K562 (cell line): Measurements from ENCODE around the gene KANK2. TPM values are rescaled to one million over a fixed set of nuclear protein-coding genes. Genes with fewer than 3 reads are reported as not detected.

Experiments used
- ATAC-seq: fragments of 200-7000 bp; cut with Tn5 transposase; 3 replicates; pipeline ENCODE4 v1.9.1; 2020; ENCODE audit warnings: moderate library complexity
- BruUV-seq: library from RNA; stranded (reverse); fragments of 400-500 nt; replicated peaks from 2 replicates; lab custom pipeline; 2021; lab: Mats Ljungman, UMichigan
- CTCF ChIA-PET: fragments of 300-600 bp; formaldehyde crosslinking; extraction: SDS; loops from one replicate; lab custom pipeline; 2021; ENCODE audit warnings: low intra/inter-chr PET ratio; lab: Yijun Ruan, JAX
- POLR2A ChIA-PET: fragments of 300-600, 350-650 bp; sonication (Branson Sonifier 250); formaldehyde crosslinking; extraction: SDS; loops from one replicate; lab custom pipeline; 2021; ENCODE audit warnings: antibody characterized with exemption, inconsistent platforms; lab: Yijun Ruan, JAX
- DNase-seq, 4 experiments: peaks; one replicate each; pipeline versions ENCODE4 v3.0.0 to v3.0.0-alpha.2; 2011 to 2018; ENCODE audit warnings: low spot score in 3 of 4, mixed read lengths in 3 of 4; ENCODE audit errors: extremely low read depth in 1 of 4
- FAIRE-seq: peaks from 2 replicates; lab custom pipeline; 2011; peaks lifted over from hg19 to GRCh38; lab: Jason Lieb, UNC
- H2AFZ ChIP-seq: 2 replicates; pipeline ENCODE4 v1.6.0; 2011; ENCODE audit warnings: low read depth, low read length, control low read depth, inconsistent platforms
- H3K27ac ChIP-seq: fragments of 200-600 bp; 3 replicates; pipeline ENCODE4 v1.8.0; 2011; ENCODE audit warnings: low read depth, mild to moderate bottlenecking, control low read depth, inconsistent platforms, low read length, moderate library complexity, mixed read lengths; ENCODE audit errors: extremely low read depth
- H3K27me3 ChIP-seq, 2 experiments: fragments of 300-600 bp in 1 of 2; 2 replicates in 1 of 2; 3 replicates in 1 of 2; pipeline versions ENCODE4 v1.6.0 to v1.8.0; 2011; ENCODE audit warnings: inconsistent platforms in 2 of 2, low read length in 2 of 2, mild to moderate bottlenecking in 1 of 2, mixed read lengths in 1 of 2, moderate library complexity in 1 of 2; ENCODE audit not compliant: control insufficient read depth in 2 of 2, insufficient read depth in 2 of 2
- H3K36me3 ChIP-seq: fragments of 300-600 bp; 3 replicates; pipeline ENCODE4 v1.8.0; 2011; ENCODE audit warnings: mild to moderate bottlenecking, low read length, inconsistent platforms; ENCODE audit not compliant: control insufficient read depth, insufficient read depth
- H3K4me1 ChIP-seq, 2 experiments: fragments of 200-600 bp in 1 of 2; replicated peaks in 1 of 2; 2 replicates in 1 of 2; 3 replicates in 1 of 2; pipeline versions ENCODE4 v1.5.1 to v1.8.0; 2011; ENCODE audit warnings: inconsistent platforms in 2 of 2, low read length in 2 of 2, mild to moderate bottlenecking in 1 of 2, mixed read lengths in 1 of 2, moderate library complexity in 1 of 2; ENCODE audit not compliant: control insufficient read depth in 2 of 2, insufficient read depth in 2 of 2
- H3K4me2 ChIP-seq: 2 replicates; pipeline ENCODE4 v1.6.1; 2011; ENCODE audit warnings: low read length, control low read depth, inconsistent platforms, mixed read lengths; ENCODE audit not compliant: insufficient read depth
- H3K4me3 ChIP-seq: fragments of 200-600 bp; sonication (generic), shearing (Covaris generic); 2 replicates; pipeline ENCODE4 v1.5.1; 2016; ENCODE audit warnings: control low read depth, inconsistent platforms
- H3K79me2 ChIP-seq: fragments of 200-600 bp; 3 replicates; pipeline ENCODE4 v1.8.0; 2011; ENCODE audit warnings: low read length, inconsistent platforms; ENCODE audit not compliant: control insufficient read depth, insufficient read depth
- H3K9ac ChIP-seq, 2 experiments: 2 replicates each; pipeline versions ENCODE4 v1.6.0 to v1.6.1; 2011; ENCODE audit warnings: low read depth in 2 of 2, low read length in 2 of 2, control low read depth in 1 of 2, inconsistent platforms in 1 of 2, mild to moderate bottlenecking in 1 of 2, mixed read lengths in 1 of 2; ENCODE audit not compliant: insufficient read depth in 1 of 2
- H3K9me1 ChIP-seq: one replicate; pipeline ENCODE4 v1.6.0; 2011; ENCODE audit warnings: inconsistent platforms, mild to moderate bottlenecking, low read length, moderate library complexity; ENCODE audit not compliant: control insufficient read depth, insufficient read depth
- H3K9me3 ChIP-seq: replicated peaks from 2 replicates; pipeline ENCODE4 v1.5.1; 2011; ENCODE audit warnings: low read depth, low read length, inconsistent platforms; ENCODE audit not compliant: control insufficient read depth, insufficient read depth
- H4K20me1 ChIP-seq: replicated peaks from 2 replicates; pipeline ENCODE4 v1.6.1; 2011; ENCODE audit warnings: low read length, inconsistent platforms, mixed read lengths; ENCODE audit not compliant: control insufficient read depth, insufficient read depth
- BMI1 ChIP-seq: fragments of 150-350 bp; IDR thresholded peaks from 2 replicates; pipeline ENCODE4 v1.6.1; 2014; ENCODE audit warnings: low read length
- CTBP1 ChIP-seq: fragments of 450-650 bp; IDR thresholded peaks from 2 replicates; pipeline ENCODE4 v1.6.1; 2016; ENCODE audit warnings: borderline replicate concordance
- DDX20 ChIP-seq: fragments of 450-650 bp; IDR thresholded peaks from 2 replicates; pipeline ENCODE4 v1.6.1; 2016; ENCODE audit warnings: missing genetic modification characterization, low read depth, mild to moderate bottlenecking, missing compliant biosample characterization, moderate library complexity
- GTF2E2 ChIP-seq: fragments of 200-800 bp; sonication (Bioruptor generic); IDR thresholded peaks from 2 replicates; pipeline ENCODE4 v1.6.1; 2016; ENCODE audit warnings: missing genetic modification characterization, missing compliant biosample characterization
- HOMEZ ChIP-seq: fragments of 250-450 bp; sonication (Bioruptor Pico); IDR thresholded peaks from 2 replicates; pipeline ENCODE4 v1.4.0; 2020; ENCODE audit warnings: mild to moderate bottlenecking, moderate library complexity
- NCOR1 ChIP-seq: fragments of 450-650 bp; IDR thresholded peaks from 2 replicates; pipeline ENCODE4 v1.6.1; 2016; ENCODE audit warnings: mild to moderate bottlenecking, moderate library complexity
- NFXL1 ChIP-seq: fragments of 450-650 bp; formaldehyde crosslinking; IDR thresholded peaks from 2 replicates; pipeline ENCODE4 v1.4.0; 2021; ENCODE audit warnings: mild to moderate bottlenecking
- NFYB ChIP-seq: IDR thresholded peaks from 2 replicates; pipeline ENCODE4 v1.6.1; 2011; ENCODE audit warnings: mild to moderate bottlenecking, moderate library complexity; ENCODE audit not compliant: insufficient read length; ENCODE audit errors: extremely low read depth
- RAD51 ChIP-seq: fragments of 450-650 bp; IDR thresholded peaks from 2 replicates; pipeline ENCODE4 v1.7.1; 2016; ENCODE audit warnings: low read depth, mild to moderate bottlenecking, borderline replicate concordance
- SMAD2 ChIP-seq: fragments of 150-350 bp; IDR thresholded peaks from 2 replicates; pipeline ENCODE4 v1.6.1; 2014; ENCODE audit warnings: low read depth, mild to moderate bottlenecking, low read length
- SP2 ChIP-seq: IDR thresholded peaks from 2 replicates; pipeline ENCODE4 v1.6.1; 2011; ENCODE audit warnings: mild to moderate bottlenecking, low read depth, low read length, moderate library complexity; ENCODE audit not compliant: poor library complexity, severe bottlenecking; ENCODE audit errors: extremely low read depth
- TRIM28 ChIP-seq: fragments of 450-650 bp; IDR thresholded peaks from 2 replicates; pipeline ENCODE4 v1.6.1; 2017
- USF1 ChIP-seq: sonication (generic); formaldehyde crosslinking; IDR thresholded peaks from 2 replicates; pipeline ENCODE4 v1.9.0; 2022; ENCODE audit warnings: mild to moderate bottlenecking, missing genetic modification reagents
- ZNF324 ChIP-seq: fragments of 250-450 bp; sonication (Bioruptor Pico); IDR thresholded peaks from 2 replicates; pipeline ENCODE4 v1.4.0; 2020; ENCODE audit warnings: mild to moderate bottlenecking
- WGBS: fragments of 100-300 bp; shearing (Covaris generic); methylation state at CpG from one replicate; pipeline ENCODE4 v1.1.6; 2016; ENCODE audit warnings: low coverage, mixed read lengths; ENCODE audit not compliant: insufficient coverage; ENCODE audit errors: missing lambda C conversion rate; 5-methylcytosine and 5-hydroxymethylcytosine counted together
- in situ Hi-C: fragments of 300-500 bp; cut with MboI; formaldehyde crosslinking; loops from 4 replicates; pipeline ENCODE4 v1.15.0; 2018; ENCODE audit warnings: inconsistent platforms, mixed read lengths
- intact Hi-C: fragments of 100-400 bp; cut with micrococcal nuclease; formaldehyde crosslinking; loops from 2 replicates; pipeline ENCODE4 v1.14.2; 2022
- polyA plus RNA-seq, 8 experiments: library from polyadenylated mRNA; depleted of rRNA in 4 of 8; stranded (reverse) in 5 of 8; unstranded in 3 of 8; fragments of >200 nt; fragmentation: Nextera tagmentation in 2 of 8; fragmentation: Illumina TruSeq in 1 of 8; extraction: Ambion mirVana in 2 of 8; extraction: Trizol in 1 of 8; gene quantifications; 2 replicates each; pipeline versions ENCODE4 v1.2.1 to v1.2.3, GENCODE V29; 2011 to 2014; ENCODE audit warnings: inconsistent platforms in 1 of 8, missing spikeins in 1 of 8
- total RNA-seq, 7 experiments: library from RNA; depleted of rRNA in 6 of 7; stranded (reverse); fragments of >200 nt in 6 of 7; fragmentation: Illumina TruSeq in 2 of 7; extraction: Trizol in 2 of 7; gene quantifications; 2 replicates each; pipeline versions ENCODE4 v1.2.1 to v1.2.3, GENCODE V29; 2011 to 2021; ENCODE audit warnings: low replicate concordance in 1 of 7
- TF ChIP-seq, protein P1 (sequence below): fragments of 450-650 bp; IDR thresholded peaks from 2 replicates; pipeline ENCODE4 v1.6.1; 2014; ENCODE audit warnings: low read depth, mild to moderate bottlenecking, moderate library complexity, borderline replicate concordance
- TF ChIP-seq, protein P2 (sequence below): sonication (generic); formaldehyde crosslinking; IDR thresholded peaks from 2 replicates; pipeline ENCODE4 v1.5.0; 2020; ENCODE audit warnings: missing genetic modification reagents

Gene KANK2
- total and polyA plus RNA-seq, 9 of the 15 experiments (the other 6 are each of a cell fraction or from before 2014, with no cell fraction given) = 4.4 to 47.8 (median 21.3) TPM

GRCh38 chr19:11223200-11223599 lies 25.9 kb upstream of the KANK2 start:
- no peak for TF ChIP-seq TRIM28
- TF ChIP-seq, protein P1, sequence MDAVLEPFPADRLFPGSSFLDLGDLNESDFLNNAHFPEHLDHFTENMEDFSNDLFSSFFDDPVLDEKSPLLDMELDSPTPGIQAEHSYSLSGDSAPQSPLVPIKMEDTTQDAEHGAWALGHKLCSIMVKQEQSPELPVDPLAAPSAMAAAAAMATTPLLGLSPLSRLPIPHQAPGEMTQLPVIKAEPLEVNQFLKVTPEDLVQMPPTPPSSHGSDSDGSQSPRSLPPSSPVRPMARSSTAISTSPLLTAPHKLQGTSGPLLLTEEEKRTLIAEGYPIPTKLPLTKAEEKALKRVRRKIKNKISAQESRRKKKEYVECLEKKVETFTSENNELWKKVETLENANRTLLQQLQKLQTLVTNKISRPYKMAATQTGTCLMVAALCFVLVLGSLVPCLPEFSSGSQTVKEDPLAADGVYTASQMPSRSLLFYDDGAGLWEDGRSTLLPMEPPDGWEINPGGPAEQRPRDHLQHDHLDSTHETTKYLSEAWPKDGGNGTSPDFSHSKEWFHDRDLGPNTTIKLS = no peak
- TF ChIP-seq SMAD2 = no peak
- TF ChIP-seq BMI1 = no peak
- TF ChIP-seq USF1 (CRISPR knock-in tag) = peak; percentile 64
- TF ChIP-seq CTBP1 = no peak
- TF ChIP-seq RAD51 = peak; percentile 28; the same call in 1 of the 2 replicates
- no peak for TF ChIP-seq DDX20 (tag)
- TF ChIP-seq HOMEZ (CRISPR knock-in tag) = no peak
- no peak for TF ChIP-seq NFXL1 (CRISPR knock-in tag)
- TF ChIP-seq GTF2E2 = no peak
- TF ChIP-seq, protein P2, sequence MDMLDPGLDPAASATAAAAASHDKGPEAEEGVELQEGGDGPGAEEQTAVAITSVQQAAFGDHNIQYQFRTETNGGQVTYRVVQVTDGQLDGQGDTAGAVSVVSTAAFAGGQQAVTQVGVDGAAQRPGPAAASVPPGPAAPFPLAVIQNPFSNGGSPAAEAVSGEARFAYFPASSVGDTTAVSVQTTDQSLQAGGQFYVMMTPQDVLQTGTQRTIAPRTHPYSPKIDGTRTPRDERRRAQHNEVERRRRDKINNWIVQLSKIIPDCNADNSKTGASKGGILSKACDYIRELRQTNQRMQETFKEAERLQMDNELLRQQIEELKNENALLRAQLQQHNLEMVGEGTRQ = peak; percentile 67
- TF ChIP-seq ZNF324 = no peak
- no peak for TF ChIP-seq NCOR1
- no peak for TF ChIP-seq SP2
- TF ChIP-seq NFYB = peak; percentile 90
- H3K9me3 ChIP-seq = peaks cover 4% of the 10 kb centered on the region; the same call in 1 of the 2 replicates
- H3K27me3 ChIP-seq = no peaks in the 10 kb centered on the region
- ChIA-PET POLR2A (interaction anchor here (0.6 kb wide), 1 partner anchor 29 kb away, joined by 3 read pairs; no protein-coding TSS in a partner anchor), CTCF (no interaction called here)
- no peak overlapping the region for H3K27ac ChIP-seq
- 0 out of 4 replicates have a peak overlapping the region, but pooled peaks of 1 of the 2 experiments have one; percentile 55 for H3K9ac ChIP-seq
- FAIRE-seq (no peak), DNase-seq (peak; percentile 19 to 75 (median 52)), ATAC-seq (peak; percentile 8; the same call in 1 of the 3 replicates)
- H3K4me3 ChIP-seq = no peak overlapping the region
- BruUV-seq = no TSS peak
- intact Hi-C loops = no loop called here
- no peak overlapping the region for H2AFZ ChIP-seq
- H3K79me2 ChIP-seq = no peaks in the 10 kb centered on the region
- 52% methylated on average over 3 of the region's 3 CpGs for WGBS
- H3K4me2 ChIP-seq = no peak overlapping the region
- peaks cover 3% of the 10 kb centered on the region; the same call in 1 of the 2 replicates for H4K20me1 ChIP-seq
- peaks cover 4 to 13% of the 10 kb centered on the region in 2 experiments; a peak in 3 of 5 replicates for H3K4me1 ChIP-seq
- in situ Hi-C loops = no loop called here
- H3K9me1 ChIP-seq = peaks cover 4% of the 10 kb centered on the region
- no peaks in the 10 kb centered on the region for H3K36me3 ChIP-seq
